NOMO-1 (cell line): ENCODE data around the gene GARRE1.
A peak's percentile ranks its signal among the peaks of the same experiment; 100 is the strongest.
"Not testable (repeated sequence)": the region's sequence is repeated elsewhere in the genome, so short reads cannot be mapped to it uniquely, and the experiment has no call there.

ENCODE experiments used
- DNase-seq, 2 experiments: peaks; one replicate each; lab custom pipeline; 2025; ENCODE audit not compliant: unreplicated experiment in 2 of 2; lab: John Stamatoyannopoulos, UW

Gene GARRE1, protein sequence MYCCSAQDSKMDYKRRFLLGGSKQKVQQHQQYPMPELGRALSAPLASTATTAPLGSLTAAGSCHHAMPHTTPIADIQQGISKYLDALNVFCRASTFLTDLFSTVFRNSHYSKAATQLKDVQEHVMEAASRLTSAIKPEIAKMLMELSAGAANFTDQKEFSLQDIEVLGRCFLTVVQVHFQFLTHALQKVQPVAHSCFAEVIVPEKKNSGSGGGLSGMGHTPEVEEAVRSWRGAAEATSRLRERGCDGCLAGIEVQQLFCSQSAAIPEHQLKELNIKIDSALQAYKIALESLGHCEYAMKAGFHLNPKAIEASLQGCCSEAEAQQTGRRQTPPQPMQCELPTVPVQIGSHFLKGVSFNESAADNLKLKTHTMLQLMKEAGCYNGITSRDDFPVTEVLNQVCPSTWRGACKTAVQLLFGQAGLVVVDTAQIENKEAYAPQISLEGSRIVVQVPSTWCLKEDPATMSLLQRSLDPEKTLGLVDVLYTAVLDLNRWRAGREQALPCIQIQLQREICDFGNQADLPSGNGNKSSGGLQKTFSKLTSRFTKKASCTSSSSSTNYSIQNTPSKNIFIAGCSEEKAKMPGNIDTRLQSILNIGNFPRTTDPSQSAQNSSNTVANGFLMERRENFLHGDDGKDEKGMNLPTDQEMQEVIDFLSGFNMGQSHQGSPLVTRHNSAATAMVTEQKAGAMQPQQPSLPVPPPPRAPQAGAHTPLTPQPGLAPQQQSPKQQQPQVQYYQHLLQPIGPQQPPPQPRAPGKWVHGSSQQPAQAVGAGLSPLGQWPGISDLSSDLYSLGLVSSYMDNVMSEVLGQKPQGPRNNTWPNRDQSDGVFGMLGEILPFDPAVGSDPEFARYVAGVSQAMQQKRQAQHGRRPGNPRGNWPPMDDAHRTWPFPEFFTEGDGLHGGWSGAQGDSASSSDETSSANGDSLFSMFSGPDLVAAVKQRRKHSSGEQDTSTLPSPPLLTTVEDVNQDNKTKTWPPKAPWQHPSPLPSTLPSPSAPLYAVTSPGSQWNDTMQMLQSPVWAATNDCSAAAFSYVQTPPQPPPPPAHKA (N-terminal part only)

DNA sequence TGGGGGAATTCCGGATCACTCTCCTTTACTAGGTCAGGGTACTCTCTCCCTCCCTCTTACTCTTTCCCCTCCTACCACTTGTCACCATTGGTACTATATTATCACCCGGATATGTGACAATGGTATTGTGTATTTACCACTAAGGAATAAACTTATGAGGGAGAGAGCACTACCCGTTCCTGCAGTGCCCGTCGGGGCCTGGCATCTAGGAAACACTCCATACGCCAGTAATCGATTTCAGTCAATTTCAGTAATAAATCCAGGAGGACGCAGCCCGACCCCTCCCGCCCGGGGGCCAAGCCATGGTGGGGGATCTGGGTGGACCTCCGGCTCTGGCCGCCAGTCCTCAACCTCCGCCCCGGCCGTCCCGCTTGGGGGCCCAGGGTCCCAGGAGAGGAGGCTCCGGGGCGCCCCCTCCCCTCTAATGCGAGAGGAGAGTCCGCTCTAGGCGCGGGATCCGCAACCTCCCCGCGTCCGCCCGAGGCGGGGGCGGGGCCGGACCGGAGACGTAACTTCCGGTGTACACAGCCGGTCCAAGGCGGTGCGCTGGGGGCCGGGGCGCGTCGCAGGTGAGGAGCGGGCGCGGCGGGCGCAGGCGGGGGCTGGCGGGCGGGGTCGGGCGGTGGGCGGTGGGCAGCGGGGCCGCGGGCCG is at the start of gene GARRE1:
Gene GARRE1, plus strand, starts transcription at position 509 of the 652 bp plus-strand sequence. CDS start 45,920 bp downstream, outside the sequence.
- peak; percentile 20 to 38 for DNase-seq

DNA sequence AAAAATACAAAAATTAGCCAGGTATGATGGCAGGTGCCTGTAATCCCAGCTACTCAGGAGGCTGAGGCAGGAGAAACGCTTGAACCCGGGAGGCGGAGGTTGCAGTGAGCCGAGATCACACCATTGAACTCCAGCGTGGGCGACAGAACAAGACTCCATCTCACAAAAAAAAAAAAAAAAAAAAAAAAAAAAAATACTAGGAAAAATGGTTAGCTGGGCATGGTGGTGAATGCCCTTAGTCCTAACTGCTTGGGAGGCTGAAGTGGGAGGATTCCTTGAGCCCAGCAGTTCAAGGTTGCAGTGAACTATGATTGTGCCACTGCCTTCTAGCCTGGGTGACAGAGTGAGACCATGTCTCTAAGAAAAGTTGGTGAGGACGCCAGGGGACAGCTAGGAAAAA is 49.0 kb upstream of the GARRE1 start:
- not testable (repeated sequence) for DNase-seq

DNA sequence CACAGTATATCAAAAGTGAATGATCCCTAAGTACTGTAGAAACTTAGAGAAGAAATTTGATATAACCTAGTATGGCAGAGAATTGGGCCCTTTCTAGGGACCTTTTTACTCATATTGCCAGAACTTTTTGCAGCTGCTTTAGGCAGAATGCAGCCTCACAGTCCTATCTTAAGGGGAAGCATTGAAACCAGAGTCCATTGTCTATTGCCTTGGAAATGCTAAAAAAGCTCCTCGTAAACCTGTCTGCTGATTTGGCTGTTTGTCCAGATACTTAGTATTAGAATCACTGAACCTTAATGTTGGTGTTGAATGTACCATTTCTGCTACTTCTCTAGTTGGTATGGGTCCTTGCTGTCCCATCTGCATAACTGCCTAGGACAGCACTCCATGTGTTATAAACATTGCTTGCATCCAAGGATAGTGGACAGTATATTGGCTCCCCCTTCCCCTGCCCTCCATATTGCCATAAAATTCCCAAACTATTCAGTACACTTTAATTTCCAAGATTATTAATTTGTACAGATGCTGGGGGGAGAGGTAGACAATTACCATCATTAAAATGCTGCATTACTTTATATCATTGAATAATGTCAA is 46.0 kb upstream of the GARRE1 start:
- no peak for DNase-seq

DNA sequence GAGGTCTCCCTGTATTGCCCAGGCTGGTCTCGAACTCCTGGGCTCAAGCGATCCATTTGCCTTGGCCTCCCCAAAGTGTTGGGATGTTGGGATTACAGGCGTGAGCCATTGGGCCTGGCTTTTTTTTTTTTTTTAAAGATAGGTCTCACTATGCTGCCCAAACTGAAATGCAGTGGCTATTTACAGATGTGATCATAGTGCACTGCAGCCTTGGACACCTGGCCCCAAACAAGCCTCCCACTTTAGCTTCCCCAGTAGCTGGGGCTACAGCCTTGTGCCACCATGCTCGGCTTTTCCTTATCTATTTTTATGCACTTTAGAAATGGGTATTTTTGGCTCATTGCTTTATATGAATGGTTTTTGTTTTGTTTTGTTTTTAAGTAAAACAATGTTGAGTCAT is 44.6 kb upstream of the GARRE1 start:
- no peak for DNase-seq

DNA sequence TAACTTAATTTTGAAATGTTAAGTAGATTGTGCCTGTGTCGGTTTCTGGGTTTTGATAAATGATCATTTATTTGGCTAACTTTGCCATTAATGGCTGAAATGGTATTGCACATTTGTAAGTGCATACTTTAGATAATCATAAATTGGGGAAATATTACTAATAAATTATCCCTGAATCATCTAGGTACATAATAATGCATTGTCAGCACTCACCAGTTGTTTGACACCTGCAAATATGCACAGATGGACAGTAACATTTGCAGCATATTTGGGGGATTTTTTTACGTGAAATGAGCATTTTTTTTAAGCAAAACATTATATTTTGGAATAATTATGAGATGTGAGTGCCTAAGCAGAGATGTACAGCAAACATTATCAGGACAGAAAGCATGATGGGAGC is 41.1 kb upstream of the GARRE1 start:
- DNase-seq: no peak

DNA sequence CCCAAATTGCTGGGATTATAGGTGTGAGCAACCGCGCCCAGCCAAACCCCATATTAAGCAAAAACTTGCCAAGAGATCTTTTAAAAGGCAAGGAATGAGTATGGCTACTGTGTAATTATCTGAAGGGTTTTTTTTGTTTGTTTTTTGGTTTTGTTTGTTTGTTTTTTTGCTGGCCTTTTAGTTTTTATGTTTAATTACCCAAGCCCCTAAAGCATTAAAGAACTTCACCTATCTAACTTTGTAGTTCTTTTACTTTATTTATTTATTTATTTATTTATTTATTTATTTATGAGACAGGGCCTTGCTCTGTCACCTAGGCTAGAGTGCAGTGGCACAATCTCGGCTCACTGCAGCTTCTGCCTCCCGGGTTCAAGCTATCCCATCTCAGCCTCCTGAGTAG is 40.3 kb upstream of the GARRE1 start:
- no peak for DNase-seq

DNA sequence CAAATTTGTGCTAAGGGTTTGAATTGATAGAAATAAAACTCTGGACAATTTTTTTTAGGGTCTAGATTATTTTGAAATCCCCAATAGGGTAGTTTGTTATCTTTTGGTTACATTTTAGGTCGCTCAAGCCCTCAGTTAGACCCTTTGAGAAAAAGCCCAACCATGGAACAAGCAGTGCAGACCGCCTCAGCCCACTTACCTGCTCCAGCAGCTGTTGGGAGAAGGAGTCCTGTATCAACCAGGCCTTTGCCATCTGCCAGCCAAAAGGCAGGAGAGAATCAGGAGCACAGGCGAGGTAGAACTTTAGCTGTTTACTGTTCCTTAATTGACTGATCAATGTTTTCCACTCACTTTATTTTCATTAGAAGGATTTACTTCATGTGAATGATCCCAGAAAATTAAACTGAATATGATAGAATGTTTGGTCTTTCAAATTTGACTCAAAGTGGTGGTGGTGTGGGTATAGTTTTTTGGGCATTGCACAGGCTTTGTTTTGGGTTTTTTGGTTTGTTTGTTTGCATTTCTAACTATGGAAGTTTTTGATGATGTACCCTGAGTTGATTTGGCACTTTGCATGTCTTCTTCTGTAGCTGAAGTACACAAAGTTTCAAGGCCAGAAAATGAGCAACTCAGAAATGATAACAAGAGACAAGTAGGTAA is 39.2 kb upstream of the GARRE1 start:
- no peak for DNase-seq

DNA sequence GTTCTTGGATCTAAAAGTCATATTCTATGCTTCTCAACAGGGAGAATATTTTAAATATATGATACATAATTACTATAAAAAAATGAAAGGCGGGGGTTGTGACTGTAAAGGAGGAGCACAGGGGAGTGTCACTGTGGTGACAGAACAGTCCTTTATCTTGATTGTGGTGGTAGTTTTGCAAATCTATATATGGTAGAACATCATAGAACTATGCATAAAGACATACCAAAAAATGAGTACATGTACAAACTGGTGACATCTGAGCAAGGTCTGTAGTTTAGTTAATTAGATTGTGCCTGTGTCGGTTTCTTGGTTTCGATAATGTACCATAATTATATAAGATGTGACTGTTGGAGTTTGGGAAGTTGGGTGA is 38.7 kb upstream of the GARRE1 start:
- no peak for DNase-seq

DNA sequence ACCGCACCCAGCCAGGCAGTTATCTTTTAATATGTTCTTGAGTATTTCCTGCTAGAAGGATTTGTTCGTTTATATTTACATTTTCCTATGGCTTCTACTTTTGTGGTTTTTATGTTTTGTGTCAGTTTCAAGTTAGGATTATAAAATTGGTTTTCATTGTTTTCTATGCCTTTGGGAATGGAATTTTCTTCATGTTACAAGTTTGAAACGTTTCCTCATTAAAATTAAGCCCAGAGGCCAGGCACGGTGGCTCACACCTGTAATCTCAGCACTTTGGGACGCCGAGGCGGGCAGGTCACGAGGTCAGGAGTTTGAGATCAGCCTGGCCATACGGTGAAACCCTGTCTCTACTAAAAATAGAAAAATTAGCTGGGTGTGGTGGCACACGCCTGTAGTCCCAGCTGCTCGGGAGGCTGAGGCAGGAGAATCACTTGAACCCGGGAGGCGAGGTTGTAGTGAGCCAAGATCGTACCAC is 37.6 kb upstream of the GARRE1 start:
- DNase-seq: not testable (repeated sequence)

DNA sequence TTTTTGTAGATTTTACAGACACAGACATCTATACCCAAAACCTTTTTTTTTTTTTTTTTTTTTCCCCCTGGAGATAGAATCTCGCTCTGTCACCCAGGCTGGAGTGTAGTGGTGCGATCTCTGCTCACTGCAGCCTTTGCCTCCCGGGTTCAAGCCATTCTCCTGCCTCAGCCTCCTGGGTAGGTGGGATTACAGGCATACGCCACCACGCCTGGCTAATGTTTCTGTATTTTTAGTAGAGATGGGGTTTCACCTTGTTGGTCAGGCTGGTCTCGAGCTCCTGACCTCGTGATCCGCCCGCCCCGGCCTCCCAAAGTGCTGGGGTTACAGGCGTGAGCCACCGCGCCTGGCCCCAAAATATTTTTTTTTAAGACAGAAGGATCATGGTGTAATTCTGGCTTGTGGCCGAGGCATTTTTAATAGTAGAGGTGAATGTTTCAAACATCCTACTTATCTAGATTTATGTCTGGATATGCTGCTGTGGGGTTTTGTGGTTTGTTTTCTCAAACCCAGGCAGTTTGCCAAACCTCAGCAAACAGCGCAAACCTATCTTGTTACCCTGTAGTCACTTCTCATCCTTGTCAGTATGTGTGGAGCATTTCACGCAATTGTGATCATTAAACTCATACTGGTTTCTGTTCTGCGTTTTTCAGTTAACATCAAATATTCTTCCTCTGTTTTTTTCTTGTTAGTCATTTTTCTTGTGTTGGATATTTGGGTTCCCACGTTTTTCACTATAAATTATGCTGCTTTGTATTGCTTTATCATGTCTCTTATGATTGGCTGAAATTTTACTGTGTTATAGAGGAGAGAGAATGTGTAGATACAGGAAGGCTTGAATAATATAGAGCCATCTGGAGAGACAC is 36.2 kb upstream of the GARRE1 start:
- peak; percentile 75 to 92 for DNase-seq

DNA sequence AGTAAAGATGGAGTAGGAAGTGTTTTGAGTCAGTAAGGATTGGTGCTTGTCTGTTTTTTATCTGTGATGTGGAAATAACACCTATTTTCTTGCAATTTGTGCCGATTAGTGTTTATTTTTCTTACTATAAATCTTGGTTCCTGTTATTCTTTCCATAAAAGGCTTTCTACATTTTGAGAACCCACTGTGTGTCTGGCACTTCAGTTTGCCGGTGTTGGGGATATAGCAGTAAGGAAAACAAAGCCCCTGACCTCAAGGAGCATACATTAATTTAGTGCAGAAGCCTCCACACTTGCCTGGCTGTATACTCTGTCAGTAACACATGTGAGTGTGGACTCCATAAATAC is 35.6 kb upstream of the GARRE1 start:
- no peak for DNase-seq

DNA sequence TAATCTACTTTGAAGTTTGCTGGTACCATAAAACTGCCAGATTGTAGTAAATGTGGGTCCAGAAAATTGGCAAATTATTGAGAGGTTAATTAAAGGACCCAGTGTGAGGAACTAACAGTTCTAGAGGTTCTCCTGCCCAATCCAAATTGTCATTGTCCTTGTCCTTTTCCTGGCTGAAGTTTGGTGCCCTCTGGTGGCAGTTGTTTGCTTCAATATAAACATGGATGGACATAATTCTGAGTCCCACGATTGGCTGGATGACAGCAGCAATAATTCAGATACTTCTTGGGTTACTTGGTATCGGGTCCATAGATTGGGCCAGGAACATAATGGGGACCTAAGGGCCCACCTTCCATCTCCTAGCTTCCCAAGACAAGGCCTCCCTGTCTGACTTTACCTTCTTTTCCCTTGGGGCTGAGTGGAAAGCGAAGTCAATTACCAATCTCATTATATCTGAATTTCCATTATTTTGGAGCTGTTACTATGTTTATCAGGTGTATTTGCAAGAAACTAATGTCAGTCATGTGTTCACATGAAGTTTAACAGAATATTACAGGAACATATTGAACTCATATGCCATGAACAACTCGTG is 33.8 kb upstream of the GARRE1 start:
- peak in 1 of 2 experiments; percentile 43 for DNase-seq

DNA sequence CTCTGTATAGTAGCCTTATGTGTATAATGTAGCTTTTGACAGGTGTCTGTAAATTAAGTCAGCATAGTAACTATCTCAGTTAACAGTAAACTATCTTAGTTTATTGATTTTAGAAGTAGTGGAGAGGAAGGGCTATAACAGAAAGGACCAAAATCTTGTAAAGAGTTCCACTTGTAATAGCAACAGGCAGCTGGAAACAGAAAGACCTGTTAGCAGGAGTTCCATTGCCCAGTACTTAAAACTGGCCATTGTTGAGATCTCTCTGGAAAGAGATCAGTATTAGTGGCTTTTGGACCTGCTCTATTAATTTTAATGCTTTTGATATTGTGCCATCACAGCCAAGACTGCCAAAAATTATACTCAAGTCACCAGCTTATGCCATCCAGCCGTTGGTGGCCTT is 32.0 kb upstream of the GARRE1 start:
- DNase-seq: no peak

DNA sequence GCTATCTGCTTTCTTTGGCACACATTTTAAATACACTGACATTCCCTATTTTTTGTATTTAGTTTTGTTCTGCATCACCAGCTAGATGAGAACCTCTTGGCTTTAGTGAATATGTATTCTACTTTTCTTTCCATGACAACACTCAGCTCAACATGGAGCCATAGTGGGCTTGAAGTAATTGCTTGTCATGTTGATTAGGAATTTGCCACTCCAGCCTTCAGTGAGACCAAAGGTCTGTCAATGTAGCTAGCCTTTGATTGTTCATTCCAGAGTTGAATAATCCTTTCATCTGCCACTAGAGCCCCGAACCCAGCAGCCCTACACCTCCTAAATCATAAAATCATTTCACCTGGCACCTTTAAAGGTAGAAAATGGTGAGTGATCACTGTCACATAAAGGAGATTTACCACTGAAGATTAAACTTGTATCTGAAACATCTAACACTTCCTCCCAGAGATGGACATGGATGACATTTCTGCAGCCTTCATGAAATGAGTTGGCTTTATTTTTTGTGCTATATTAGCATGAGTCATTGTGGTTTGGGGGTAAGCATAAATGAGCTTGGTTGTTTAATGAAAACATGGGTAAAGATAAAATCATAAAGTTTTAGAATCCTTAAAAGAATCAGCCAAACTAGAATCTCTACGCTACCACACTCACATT is 29.2 kb upstream of the GARRE1 start:
- no peak for DNase-seq

DNA sequence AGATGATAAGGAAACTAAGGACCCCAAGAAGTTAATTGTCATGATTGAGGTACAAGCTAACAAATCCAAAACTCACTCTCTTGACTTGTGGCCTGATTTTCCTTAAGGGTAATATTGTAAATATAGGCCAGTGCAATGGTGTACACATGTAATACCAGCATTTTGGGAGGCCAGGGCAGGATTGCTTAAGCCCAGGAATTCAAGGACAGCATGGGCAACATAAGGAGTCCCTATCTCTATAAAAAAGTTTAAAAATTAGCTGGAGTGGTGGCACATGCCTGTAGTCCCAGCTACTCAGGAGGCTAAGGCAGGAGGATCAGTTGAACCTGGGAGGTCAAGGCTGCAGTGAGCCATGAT is 28.7 kb upstream of the GARRE1 start:
- no peak for DNase-seq

DNA sequence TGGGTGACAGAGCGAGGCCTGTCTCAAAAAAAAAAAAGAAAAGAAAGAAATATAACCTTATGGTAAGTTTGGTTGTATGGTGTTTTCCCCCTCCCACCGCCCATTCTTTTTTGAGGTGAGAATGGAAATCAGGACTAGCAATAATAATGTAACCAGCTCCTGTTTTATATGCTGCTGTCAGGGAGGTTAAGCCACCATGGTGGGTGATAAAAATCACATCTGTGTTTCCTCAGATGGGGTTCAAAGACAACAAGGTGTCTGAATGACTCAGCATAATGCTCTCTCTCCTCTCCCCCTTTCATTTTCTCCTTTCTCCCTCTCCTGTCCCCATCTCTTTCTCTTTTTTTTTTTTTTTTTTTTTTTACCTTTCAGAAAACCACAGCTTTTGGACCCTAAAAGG is 28.3 kb upstream of the GARRE1 start:
- DNase-seq: no peak

DNA sequence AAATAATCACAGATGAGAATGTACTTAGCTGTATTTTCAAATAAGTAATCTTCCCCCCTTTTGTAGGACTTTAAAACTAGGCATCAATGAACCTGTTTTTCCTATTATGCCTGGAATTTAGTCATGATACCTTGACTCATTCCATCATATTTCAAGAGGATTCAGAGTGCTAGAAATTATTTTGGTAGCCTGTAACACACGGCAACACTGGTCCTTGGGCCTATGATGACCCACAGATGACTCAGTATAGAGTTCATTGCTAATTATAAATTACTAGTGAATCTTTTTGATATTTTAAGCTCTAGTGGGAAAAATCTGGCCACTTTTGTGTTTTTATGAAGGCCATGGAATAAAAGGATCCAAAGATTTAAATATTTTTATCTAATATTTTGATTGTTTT is 26.0 kb upstream of the GARRE1 start:
- DNase-seq: no peak

DNA sequence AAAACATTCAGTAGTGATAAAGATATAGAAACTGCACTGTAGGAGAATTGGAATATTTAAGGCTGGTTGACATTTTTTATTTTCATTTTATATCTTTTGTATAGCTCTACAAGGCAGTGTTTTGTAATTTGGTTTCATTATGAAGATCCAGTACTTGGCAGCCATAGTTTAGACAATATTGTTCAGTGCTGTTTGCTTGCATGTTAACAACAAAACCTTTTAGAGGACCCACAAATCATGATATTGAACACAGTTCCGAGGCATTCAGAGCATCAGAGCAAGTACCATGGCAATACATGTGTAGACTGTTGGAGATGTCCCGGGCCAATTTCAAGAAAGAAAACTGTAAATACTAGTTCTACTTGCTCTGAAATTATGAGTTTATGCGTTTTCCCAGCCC is 25.6 kb upstream of the GARRE1 start:
- no peak for DNase-seq
